UCSD-AML1 (cell line): ENCODE measurements around the gene NFIA.
"Not testable (repeated sequence)": the region's sequence is repeated elsewhere in the genome, so short reads cannot be mapped to it uniquely, and the experiment has no call there.

Experiments
- DNase-seq: peaks from one replicate; lab custom pipeline; 2025; ENCODE audit not compliant: unreplicated experiment; lab: John Stamatoyannopoulos, UW

Gene NFIA

DNA sequence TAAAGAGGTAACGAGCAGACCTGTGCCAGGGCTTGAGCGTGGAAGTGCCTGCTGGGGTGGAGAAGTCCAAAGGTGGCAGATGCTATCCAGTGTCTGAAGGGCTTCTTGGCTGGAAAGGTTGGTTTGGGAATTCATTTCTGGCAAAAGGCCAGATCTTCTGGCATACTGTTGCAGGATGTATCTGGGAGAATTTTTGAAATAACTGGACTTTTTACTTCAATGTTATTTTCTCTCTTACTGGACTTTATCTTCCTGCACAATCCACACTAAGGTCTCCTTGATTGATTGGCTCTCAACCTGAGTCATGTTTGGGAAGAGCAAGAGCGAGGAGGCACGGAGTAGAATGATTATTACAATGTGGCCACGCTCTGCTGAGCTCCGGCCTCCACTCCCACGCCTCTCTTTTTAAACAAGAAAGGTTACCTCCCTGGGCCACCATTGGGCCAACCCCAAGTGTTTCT, 364.2 kb downstream of the NFIA start:
- DNase-seq = no peak

DNA sequence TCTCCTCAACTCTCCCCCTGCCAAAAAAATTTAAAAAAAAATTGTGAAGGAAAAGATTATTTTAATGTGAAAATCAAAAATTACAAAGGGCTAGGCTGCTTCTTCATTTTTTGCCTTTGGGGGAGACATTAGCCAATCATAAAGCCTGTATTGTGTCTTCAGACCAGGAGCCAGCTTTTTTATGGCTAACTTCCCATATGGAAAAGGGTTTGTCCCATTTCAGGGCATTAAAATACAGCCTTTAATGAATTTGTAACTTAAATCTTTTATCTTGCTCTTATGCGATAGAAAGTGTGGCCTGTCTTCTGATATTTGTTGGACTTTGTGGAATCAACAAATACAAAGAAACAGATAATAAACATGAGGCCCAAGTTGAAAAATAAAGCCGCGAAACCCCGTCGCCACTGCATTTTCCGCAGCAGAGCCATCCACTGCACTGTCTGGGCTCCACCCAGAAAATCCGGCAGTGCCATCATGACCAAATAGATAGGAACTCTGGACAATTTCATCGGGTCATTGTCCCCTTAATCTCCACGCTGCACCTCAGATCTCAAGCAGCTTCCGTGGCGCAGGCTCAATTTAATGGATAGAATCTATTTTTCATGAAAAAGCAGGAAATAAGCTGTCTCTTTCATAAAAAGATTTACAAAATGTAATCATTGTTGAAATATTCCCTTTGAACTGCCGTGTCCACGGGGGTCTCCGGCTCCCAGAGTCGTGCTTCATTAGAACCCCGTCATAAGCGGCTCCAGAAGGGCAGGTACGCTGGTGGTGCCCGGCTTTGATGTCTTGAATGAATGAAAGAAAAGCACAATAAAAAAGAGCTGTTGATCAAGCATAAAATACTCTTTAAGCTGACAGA, 365.0 kb downstream of the NFIA start:
- DNase-seq = no peak

GRCh38 chr1:61447968-61448430, 365.6 kb downstream of the NFIA start:
- DNase-seq = no peak

DNA sequence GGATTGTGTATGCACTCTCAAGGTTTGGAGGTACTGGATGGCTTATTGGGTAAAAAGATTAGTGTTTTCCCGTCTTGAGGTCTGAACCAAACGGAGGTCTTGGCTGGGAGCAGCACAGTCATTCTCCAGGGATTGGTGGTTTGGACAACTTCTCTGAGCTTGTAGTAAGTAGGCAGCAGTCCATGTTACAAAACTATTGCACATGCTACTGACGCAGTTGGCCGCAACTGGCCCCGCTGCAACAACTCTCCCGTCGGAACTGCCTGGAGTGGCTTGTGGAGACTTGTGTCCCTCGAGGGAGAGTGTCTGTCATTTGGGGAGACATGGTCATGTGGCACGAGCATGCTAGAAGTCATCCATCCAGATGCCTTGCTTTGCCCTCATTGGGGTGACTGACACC, 366.6 kb downstream of the NFIA start:
- DNase-seq = no peak

DNA sequence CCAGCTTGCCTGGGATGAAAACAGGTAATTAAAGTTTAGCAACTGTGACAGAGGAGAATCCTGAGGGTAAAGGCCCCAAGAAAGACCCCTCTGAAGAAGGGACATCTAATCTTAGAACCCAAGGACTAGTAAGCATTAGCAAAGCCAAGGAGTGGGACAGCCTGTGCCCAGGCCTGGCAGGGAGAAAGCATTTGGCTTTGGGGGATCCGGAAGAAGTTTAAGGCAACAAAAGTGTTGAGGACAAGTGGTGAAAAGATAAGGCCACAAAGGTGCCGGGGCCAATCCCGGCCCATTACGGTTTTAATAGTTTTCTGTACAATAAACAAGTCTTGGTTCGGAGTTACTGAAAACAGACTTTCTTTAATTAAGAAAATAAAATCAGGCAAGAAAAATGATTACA, 367.0 kb downstream of the NFIA start:
- DNase-seq = no peak

GRCh38 chr1:61450454-61450853, 368.1 kb downstream of the NFIA start:
- no peak for DNase-seq

- DNase-seq = no peak
Observed at GRCh38 chr1:61450872-61451571, 368.7 kb downstream of the NFIA start.

GRCh38 chr1:61451572-61451968, 369.2 kb downstream of the NFIA start:
- no peak for DNase-seq

- DNase-seq = no peak
Observed at GRCh38 chr1:61452176-61453035, 370.0 kb downstream of the NFIA start.

- DNase-seq = peak; percentile 40
Observed at GRCh38 chr1:61453111-61453961, 371.0 kb downstream of the NFIA start.

GRCh38 chr1:61455400-61455799, 373.0 kb downstream of the NFIA start:
- DNase-seq = no peak

- no peak for DNase-seq
Observed at GRCh38 chr1:61457526-61458040, 375.2 kb downstream of the NFIA start.

- DNase-seq = no peak
Observed at GRCh38 chr1:61459345-61459744, 377.0 kb downstream of the NFIA start.

DNA sequence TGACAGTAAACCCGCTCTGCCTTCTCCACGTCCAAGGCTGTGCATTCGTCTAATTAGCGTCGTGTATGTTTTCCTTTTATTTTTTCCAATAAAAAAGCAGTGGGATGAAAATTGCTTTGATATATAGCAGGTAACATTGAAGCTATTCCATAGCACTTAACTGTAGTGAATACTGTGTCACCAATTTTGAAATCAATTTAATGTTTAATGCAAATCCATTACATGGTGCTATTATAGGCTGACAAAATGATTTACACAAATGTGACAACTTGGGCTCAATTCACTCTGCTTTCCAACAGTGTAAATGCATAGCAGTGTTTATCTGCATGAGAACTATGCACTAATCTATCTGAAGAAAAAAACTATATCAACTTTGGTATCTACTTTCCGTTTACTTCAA, 377.8 kb downstream of the NFIA start:
- DNase-seq = no peak

- no peak for DNase-seq
Observed at GRCh38 chr1:61461406-61462384, 379.3 kb downstream of the NFIA start.

GRCh38 chr1:61462628-61463027, 380.3 kb downstream of the NFIA start:
- DNase-seq = no peak

- no peak for DNase-seq
Observed at GRCh38 chr1:61463220-61463619, 380.9 kb downstream of the NFIA start.

GRCh38 chr1:61467836-61468235, 385.5 kb downstream of the NFIA start:
- DNase-seq = not testable (repeated sequence)

DNA sequence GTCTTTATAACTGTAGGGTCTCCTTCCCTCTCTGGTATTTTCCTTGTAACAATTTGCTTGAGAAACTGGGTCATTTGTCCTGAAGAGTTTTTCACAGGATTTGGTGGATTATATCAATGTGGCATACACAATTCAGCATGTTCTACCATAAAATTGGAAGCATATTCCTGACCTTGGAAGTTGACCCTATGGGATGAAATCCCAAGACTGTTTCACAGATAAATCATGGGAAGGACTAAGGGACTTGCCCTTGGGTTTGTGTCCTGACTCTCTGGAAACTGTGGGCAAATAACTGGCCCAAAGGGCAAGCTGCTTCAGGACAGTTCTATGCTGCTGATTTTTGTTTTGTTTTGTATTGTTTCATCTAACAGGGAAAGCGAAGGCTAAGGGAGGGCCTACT, 387.0 kb downstream of the NFIA start:
- no peak for DNase-seq
